Right atrium auricular region (tissue), 2 donors: ENCODE measurements around the gene SDHB. TPM values are rescaled to one million over a fixed set of nuclear protein-coding genes. Genes with fewer than 3 reads are reported as not detected.

ENCODE experiments used
- DNase-seq: peaks from one replicate; pipeline ENCODE4 v3.0.0-alpha.2; 2019; ENCODE audit warnings: low spot score
- H3K27ac ChIP-seq, 2 donors: fragments of 200-600 bp; sonication (generic); 1 replicate in 1 of 2; 2 replicates in 1 of 2; pipeline ENCODE4 v1.5.1; 2016 to 2019
- H3K27me3 ChIP-seq, 2 donors: fragments of 200-600 bp; sonication (generic); one replicate each; pipeline versions ENCODE4 v1.5.1 to v1.6.0; 2017 to 2019
- H3K36me3 ChIP-seq: fragments of 200-600 bp; sonication (generic); one replicate; pipeline ENCODE4 v1.5.1; 2016
- H3K4me1 ChIP-seq, 2 donors: fragments of 200-600 bp; sonication (generic); one replicate each; pipeline versions ENCODE4 v1.5.1 to v1.6.0; 2017 to 2019
- H3K4me3 ChIP-seq, 2 donors: fragments of 200-600 bp; sonication (generic); 1 replicate in 1 of 2; 2 replicates in 1 of 2; pipeline ENCODE4 v1.5.1; 2017 to 2019; ENCODE audit warnings: mild to moderate bottlenecking in 1 of 2, moderate library complexity in 1 of 2
- H3K9me3 ChIP-seq, 2 donors: fragments of 200-600 bp; sonication (generic); one replicate each; pipeline ENCODE4 v1.5.1; 2019
- total RNA-seq, 2 donors: library from RNA; depleted of rRNA; stranded (reverse); fragments of >200 nt; gene quantifications; one replicate each; pipeline ENCODE4 v1.1.0, GENCODE V29; 2016
- TF ChIP-seq, protein P1 (sequence below), 2 donors: fragments of 200-600 bp; sonication (generic); IDR thresholded peaks; one replicate each; pipeline ENCODE4 v1.5.1; 2019; ENCODE audit warnings: antibody characterized with exemption in 2 of 2

SDHB gene
- total RNA-seq, 2 donors from 2014 or later: 240 to 528 TPM

DNA sequence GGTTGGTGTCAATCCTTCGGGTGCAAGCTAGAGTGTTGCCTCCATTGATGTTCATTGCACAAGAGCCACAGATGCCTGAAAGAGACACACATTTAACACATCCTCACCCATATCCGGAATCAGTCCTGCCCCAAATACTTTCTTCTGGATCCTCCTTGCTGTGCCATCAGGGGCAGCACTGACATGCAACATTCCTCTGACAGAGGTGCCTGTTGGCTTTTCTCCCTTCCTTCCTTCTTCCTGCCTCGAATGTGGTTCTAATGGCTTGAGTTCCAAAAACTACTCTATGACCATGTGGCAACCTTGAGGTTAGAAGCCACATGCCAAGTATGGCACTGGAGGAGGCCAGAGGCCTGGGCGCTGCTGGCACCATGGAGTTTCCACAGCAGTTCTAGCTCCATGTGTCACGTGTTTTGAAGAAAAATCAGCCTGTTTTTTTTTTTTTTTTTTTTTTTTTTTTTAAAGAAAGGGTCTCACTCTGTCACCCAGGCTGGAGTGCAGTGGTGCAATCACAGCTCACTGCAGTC is 25.1 kb downstream of the SDHB start:
- Histone ChIP-seq H3K36me3 (peaks cover 96% of the 10 kb centered on the region), H3K4me3 (no peak overlapping the region), H3K9me3 (no peaks in the 10 kb centered on the region), H3K27ac (no peak overlapping the region), H3K4me1 (no peaks in the 10 kb centered on the region), H3K27me3 (no peaks in the 10 kb centered on the region)
- no peak for DNase-seq
- TF ChIP-seq, protein P1, sequence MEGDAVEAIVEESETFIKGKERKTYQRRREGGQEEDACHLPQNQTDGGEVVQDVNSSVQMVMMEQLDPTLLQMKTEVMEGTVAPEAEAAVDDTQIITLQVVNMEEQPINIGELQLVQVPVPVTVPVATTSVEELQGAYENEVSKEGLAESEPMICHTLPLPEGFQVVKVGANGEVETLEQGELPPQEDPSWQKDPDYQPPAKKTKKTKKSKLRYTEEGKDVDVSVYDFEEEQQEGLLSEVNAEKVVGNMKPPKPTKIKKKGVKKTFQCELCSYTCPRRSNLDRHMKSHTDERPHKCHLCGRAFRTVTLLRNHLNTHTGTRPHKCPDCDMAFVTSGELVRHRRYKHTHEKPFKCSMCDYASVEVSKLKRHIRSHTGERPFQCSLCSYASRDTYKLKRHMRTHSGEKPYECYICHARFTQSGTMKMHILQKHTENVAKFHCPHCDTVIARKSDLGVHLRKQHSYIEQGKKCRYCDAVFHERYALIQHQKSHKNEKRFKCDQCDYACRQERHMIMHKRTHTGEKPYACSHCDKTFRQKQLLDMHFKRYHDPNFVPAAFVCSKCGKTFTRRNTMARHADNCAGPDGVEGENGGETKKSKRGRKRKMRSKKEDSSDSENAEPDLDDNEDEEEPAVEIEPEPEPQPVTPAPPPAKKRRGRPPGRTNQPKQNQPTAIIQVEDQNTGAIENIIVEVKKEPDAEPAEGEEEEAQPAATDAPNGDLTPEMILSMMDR (IDR thresholded peaks at IDR 0.05): no peak

- no peaks in the 10 kb centered on the region for H3K9me3 ChIP-seq
- H3K4me3 ChIP-seq: no peak overlapping the region
- no peaks in the 10 kb centered on the region for H3K27me3 ChIP-seq
- DNase-seq: no peak
- no peak overlapping the region for H3K27ac ChIP-seq
- peaks cover 96% of the 10 kb centered on the region for H3K36me3 ChIP-seq
- TF ChIP-seq, protein P1 (IDR thresholded peaks at IDR 0.05): no peak
- H3K4me1 ChIP-seq: no peaks in the 10 kb centered on the region
Measured at GRCh38 chr1:17027900-17028299, 25.9 kb downstream of the SDHB start.

- TF ChIP-seq, protein P1 (IDR thresholded peaks at IDR 0.05): no peak
- Histone ChIP-seq H3K36me3 (peaks cover 96% of the 10 kb centered on the region), H3K9me3 (no peaks in the 10 kb centered on the region)
Measured at GRCh38 chr1:17027403-17027802, 26.4 kb downstream of the SDHB start.

GRCh38 chr1:17024721-17025120 is 29.1 kb downstream of the SDHB start:
- H3K36me3 ChIP-seq: peaks cover 98% of the 10 kb centered on the region
- TF ChIP-seq, protein P1 (IDR thresholded peaks at IDR 0.05): no peak
- no peaks in the 10 kb centered on the region for H3K27me3 ChIP-seq
- no peak overlapping the region for H3K4me3 ChIP-seq
- no peaks in the 10 kb centered on the region for H3K4me1 ChIP-seq
- H3K9me3 ChIP-seq: no peaks in the 10 kb centered on the region
- no peak overlapping the region for H3K27ac ChIP-seq
- DNase-seq: no peak

More at GRCh38 chr1:17027403-17027802, 26.4 kb downstream of the SDHB start:
- H3K27me3 ChIP-seq: no peaks in the 10 kb centered on the region
- no peak overlapping the region for H3K4me3 ChIP-seq
- no peaks in the 10 kb centered on the region for H3K4me1 ChIP-seq
- H3K27ac ChIP-seq: no peak overlapping the region
- DNase-seq: no peak

DNA sequence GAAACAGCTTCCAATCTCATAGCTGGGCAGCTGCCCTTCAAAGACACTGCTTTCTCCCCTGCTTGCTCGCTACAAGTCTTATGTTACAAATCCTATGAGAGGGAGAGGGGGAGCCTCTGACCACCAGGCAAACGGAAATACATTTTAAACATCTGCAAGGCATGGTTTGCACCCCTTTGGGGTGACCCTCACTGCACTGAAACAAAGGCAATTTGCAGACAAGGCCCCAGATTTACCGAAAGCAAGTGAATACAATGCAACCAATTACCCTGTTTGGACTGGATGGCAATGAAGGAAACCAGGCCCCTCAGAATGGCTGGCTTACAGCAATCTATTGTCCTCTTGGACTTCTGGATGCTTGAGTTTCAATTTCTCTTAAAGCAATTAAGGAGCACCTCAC is 30.3 kb downstream of the SDHB start:
- Histone ChIP-seq H3K9me3 (no peaks in the 10 kb centered on the region), H3K4me3 (no peak overlapping the region), H3K27me3 (no peaks in the 10 kb centered on the region), H3K27ac (no peak overlapping the region), H3K36me3 (peaks cover 100% of the 10 kb centered on the region), H3K4me1 (no peaks in the 10 kb centered on the region)
- TF ChIP-seq, protein P1 (IDR thresholded peaks at IDR 0.05): no peak
- DNase-seq: no peak

- no peaks in the 10 kb centered on the region for H3K27me3 ChIP-seq
- no peak overlapping the region for H3K27ac ChIP-seq
- peaks cover 100% of the 10 kb centered on the region for H3K36me3 ChIP-seq
- no peaks in the 10 kb centered on the region for H3K9me3 ChIP-seq
- no peak for DNase-seq
- TF ChIP-seq, protein P1 (IDR thresholded peaks at IDR 0.05): no peak
- no peak overlapping the region for H3K4me3 ChIP-seq
- no peaks in the 10 kb centered on the region for H3K4me1 ChIP-seq
Measured at GRCh38 chr1:17023102-17023501, 30.7 kb downstream of the SDHB start.
